GM12872 (cell line): Measurements from ENCODE around the gene UBE2L6.

Experiments
- TF ChIP-seq, protein P1 (sequence below): IDR thresholded peaks from 3 replicates; pipeline ENCODE4 v1.5.1; 2011; ENCODE audit warnings: low read depth, mild to moderate bottlenecking, low read length, moderate library complexity; ENCODE audit not compliant: insufficient read depth

Gene UBE2L6

DNA sequence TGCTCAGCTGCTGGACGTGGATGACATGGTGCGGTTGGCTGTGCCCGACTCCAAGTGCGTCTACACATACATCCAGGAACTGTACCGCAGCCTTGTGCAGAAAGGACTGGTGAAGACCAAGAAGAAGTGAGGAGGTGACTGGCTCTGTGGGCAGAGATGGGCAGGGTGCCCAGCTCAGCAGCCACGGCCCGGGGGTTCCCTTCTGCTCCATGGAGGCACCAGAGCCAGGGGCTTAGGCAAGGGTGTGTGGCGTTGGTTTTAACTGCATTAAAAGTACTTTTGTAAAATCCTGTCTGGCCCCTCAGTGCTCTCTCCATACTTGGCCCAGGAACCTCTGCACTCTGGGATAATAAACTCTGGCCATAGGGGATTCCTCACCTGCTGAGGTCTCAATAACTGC lies 17.5 kb downstream of the UBE2L6 start:
- TF ChIP-seq, protein P1, sequence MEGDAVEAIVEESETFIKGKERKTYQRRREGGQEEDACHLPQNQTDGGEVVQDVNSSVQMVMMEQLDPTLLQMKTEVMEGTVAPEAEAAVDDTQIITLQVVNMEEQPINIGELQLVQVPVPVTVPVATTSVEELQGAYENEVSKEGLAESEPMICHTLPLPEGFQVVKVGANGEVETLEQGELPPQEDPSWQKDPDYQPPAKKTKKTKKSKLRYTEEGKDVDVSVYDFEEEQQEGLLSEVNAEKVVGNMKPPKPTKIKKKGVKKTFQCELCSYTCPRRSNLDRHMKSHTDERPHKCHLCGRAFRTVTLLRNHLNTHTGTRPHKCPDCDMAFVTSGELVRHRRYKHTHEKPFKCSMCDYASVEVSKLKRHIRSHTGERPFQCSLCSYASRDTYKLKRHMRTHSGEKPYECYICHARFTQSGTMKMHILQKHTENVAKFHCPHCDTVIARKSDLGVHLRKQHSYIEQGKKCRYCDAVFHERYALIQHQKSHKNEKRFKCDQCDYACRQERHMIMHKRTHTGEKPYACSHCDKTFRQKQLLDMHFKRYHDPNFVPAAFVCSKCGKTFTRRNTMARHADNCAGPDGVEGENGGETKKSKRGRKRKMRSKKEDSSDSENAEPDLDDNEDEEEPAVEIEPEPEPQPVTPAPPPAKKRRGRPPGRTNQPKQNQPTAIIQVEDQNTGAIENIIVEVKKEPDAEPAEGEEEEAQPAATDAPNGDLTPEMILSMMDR, result no peak

DNA sequence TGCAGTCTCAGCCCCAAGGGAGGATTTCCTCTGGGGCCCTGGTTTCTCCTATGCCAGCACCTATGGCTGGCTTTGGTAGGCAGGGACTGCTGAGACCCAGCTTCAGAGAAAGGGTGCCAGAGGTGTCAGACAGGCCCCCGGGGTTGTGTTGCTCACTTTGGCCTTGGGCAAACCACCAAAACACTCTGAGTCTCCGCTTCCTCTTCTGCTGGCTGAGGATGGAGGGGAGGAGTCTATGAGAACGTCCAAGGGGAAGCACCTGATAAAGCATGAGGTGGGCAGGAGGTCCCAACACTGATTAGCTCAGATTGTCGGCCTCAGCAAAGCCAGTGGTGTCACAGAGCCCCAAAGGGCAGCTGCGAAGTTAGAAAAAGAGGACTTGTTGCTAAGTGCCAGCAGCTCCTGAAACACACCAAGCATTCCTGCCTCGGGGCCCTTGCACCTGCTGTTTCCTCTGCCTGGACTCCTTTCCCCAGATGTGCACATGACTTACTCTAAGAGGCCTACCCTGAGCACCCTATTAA lies 19.6 kb downstream of the UBE2L6 start:
- TF ChIP-seq, protein P1, result no peak

DNA sequence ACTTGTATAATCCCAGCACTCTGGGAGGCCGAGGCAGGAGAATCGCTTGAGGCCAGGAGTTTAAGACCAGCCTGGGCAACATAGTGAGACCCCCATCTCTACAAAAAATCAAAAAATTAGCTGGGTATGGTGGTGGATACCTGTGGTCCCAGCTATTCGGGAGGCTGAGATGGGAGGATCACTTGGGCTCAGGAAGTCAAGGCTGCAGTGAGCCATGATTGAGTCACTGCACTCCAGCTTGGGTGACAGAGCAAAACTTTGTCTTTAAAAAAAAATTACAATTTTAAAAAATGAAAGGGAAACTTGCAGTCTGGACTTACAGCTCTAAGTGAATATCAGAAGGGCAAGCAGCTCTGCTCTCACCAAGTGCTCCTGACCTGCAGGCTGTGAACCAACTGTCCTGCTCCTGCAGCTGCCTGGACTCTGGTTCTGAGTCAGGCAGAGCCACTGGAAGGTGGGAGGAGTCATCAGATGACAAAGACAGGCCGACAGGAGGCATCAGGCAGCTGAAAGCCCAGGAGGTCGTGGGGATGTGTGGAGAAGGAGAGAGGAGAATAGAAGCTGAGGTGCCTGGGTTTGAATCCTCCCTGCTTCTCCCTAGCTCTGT lies 20.5 kb downstream of the UBE2L6 start:
- TF ChIP-seq, protein P1, result no peak

DNA sequence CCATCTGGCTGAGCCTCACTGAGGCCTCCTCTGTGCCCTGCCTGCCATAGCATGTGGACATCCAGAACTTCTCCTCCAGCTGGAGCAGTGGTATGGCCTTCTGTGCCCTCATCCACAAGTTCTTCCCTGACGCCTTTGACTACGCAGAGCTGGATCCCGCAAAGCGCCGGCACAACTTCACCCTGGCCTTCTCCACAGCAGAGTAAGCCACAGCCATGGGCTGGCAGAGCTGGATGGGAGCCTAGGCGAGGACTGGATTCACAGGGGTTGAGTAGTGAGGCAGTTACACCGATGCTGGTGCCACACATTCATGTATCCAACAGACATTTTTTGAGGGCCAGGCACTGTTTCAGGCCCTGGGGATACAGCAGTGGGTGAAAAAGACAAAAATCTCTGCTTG lies 21.0 kb downstream of the UBE2L6 start:
- TF ChIP-seq, protein P1, result no peak

DNA sequence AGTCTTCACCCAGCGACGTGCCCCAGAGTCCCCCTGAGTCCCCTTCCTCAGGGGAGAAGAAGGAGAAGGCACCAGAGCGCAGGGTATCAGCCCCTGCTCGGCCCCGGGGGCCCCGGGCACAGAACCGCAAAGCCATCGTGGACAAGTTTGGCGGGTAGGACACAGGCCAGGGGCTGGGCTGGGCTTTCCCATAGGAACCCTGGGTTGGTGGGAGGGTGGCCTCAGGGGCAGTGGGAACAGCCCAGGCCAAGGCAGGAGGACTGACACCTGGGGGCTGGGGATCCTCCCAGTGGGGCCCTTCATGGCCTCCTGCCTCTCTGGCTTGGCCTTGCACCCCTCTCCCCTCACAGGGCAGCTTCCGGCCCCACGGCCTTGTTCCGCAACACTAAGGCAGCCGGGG lies 21.6 kb downstream of the UBE2L6 start:
- TF ChIP-seq, protein P1, result no peak

DNA sequence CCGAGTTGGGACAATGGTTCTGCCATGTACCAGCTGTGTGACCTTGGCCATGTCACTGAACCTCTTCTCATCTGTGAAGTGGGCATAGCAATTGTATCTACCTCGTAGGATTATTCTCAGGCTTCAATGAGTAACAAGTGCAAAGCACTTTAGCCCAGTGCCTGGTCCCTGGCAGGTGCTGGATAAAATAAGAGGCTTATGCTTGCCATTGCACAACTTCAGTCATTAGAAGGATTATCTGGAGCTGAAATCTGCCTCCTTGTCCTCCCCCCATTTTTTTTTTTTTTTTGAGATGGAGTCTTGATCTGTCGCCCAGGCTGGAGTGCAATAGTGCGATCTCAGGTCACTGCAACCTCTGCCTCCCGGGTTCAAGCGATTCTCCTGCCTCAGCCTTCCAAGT lies 22.9 kb downstream of the UBE2L6 start:
- TF ChIP-seq, protein P1, result no peak

DNA sequence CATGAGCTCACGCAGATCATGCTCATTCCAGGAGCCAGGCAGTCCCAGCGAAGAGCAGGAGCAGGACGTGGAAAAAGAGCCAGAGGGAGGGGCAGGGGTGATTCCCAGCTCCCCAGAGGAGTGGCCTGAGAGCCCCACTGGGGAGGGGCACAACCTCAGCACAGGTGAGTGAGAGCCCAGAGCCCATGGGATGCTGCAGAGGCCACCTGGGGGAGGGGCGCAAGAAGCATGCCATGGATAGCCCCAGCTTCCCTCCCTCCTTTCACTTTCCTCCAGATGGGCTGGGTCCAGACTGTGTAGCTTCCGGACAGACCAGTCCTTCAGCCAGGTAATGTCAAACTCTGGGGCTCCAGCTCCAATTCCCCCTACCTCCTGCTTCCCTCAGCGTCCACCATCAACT lies 23.9 kb downstream of the UBE2L6 start:
- TF ChIP-seq, protein P1, result no peak
